Measurements from ENCODE around the gene TAF4B.

DNA sequence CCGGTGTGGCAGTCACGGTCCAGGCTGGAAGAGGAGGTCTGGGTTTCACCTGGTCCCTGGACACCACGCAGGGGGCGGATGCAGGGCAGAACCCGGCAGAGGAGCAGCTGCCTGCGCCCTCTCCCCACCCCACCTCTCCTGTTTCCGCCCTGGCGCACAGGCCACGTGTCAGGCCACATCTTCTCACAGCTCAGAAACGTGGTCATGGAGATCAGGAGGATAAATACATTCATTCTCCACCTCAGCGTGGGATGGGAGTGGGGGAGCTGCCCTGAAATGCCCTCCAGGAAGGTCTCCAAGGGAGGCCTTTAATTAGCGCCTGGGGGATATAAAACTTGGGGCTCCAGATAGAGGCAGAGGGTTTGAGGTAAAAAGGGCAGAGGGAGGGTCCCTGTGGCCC, 180.1 kb downstream of the TAF4B start:
- TF ChIP-seq POLR2A (IDR thresholded peaks at IDR 0.05) = no peak
- TF ChIP-seq, protein P1, sequence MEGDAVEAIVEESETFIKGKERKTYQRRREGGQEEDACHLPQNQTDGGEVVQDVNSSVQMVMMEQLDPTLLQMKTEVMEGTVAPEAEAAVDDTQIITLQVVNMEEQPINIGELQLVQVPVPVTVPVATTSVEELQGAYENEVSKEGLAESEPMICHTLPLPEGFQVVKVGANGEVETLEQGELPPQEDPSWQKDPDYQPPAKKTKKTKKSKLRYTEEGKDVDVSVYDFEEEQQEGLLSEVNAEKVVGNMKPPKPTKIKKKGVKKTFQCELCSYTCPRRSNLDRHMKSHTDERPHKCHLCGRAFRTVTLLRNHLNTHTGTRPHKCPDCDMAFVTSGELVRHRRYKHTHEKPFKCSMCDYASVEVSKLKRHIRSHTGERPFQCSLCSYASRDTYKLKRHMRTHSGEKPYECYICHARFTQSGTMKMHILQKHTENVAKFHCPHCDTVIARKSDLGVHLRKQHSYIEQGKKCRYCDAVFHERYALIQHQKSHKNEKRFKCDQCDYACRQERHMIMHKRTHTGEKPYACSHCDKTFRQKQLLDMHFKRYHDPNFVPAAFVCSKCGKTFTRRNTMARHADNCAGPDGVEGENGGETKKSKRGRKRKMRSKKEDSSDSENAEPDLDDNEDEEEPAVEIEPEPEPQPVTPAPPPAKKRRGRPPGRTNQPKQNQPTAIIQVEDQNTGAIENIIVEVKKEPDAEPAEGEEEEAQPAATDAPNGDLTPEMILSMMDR (IDR thresholded peaks at IDR 0.05) = no peak
